ENCODE data around the gene GPSM1.
A peak's percentile ranks its signal among the peaks of the same experiment; 100 is the strongest.

GPSM1 gene

GRCh38 chr9:136379891-136380290 is 52.6 kb downstream of the GPSM1 start:
- DNase-seq: no peak

GRCh38 chr9:136380381-136380780 is 53.0 kb downstream of the GPSM1 start:
- no peak for DNase-seq

- no peak for DNase-seq
Measured at GRCh38 chr9:136381311-136381710, 54.0 kb downstream of the GPSM1 start.

GRCh38 chr9:136381966-136382513 is 54.7 kb downstream of the GPSM1 start:
- DNase-seq: no peak

- DNase-seq: no peak
Measured at GRCh38 chr9:136383436-136383835, 56.1 kb downstream of the GPSM1 start.

GRCh38 chr9:136385015-136385414 is 57.7 kb downstream of the GPSM1 start:
- DNase-seq: no peak

GRCh38 chr9:136386018-136386417 is 58.7 kb downstream of the GPSM1 start:
- DNase-seq: no peak

GRCh38 chr9:136387217-136387616 is 59.9 kb downstream of the GPSM1 start:
- DNase-seq: no peak

GRCh38 chr9:136389396-136389795 is 62.1 kb downstream of the GPSM1 start:
- no peak for DNase-seq

- DNase-seq: no peak
Measured at GRCh38 chr9:136391737-136392537, 64.6 kb downstream of the GPSM1 start.

- no peak for DNase-seq
Measured at GRCh38 chr9:136392538-136393449, 65.5 kb downstream of the GPSM1 start.

GRCh38 chr9:136393531-136393930 is 66.2 kb downstream of the GPSM1 start:
- DNase-seq: no peak

GRCh38 chr9:136394312-136395019 is 67.1 kb downstream of the GPSM1 start:
- no peak for DNase-seq

GRCh38 chr9:136395020-136395340 is 67.6 kb downstream of the GPSM1 start:
- no peak for DNase-seq

- DNase-seq: no peak
Measured at GRCh38 chr9:136395345-136396218, 68.2 kb downstream of the GPSM1 start.

GRCh38 chr9:136396219-136396515 is 68.8 kb downstream of the GPSM1 start:
- DNase-seq: no peak

- DNase-seq: no peak
Measured at GRCh38 chr9:136397643-136398042, 70.3 kb downstream of the GPSM1 start.

- DNase-seq: no peak
Measured at GRCh38 chr9:136398286-136398685, 70.9 kb downstream of the GPSM1 start.

GRCh38 chr9:136399176-136400037 is 72.1 kb downstream of the GPSM1 start:
- no peak for DNase-seq

- DNase-seq: peak; percentile 45
Measured at GRCh38 chr9:136400038-136400834, 72.9 kb downstream of the GPSM1 start, which contains the start of gene SNAPC4. SNAPC4 (minus strand) TSS chr9:136400170; CDS start chr9:136398428, 1,742 bp downstream.
